DOHH2 (cell line): ENCODE measurements around the gene WDR27.

Source experiments
- H3F3A ChIP-seq: fragments of 200-600 bp; sonication (generic), shearing (Covaris generic); 2 replicates; pipeline ENCODE4 v1.6.0; 2016; ENCODE audit warnings: antibody characterized with exemption, mild to moderate bottlenecking; ENCODE audit not compliant: control insufficient read depth, insufficient read depth
- H3K27ac ChIP-seq: fragments of 200-600 bp; sonication (generic); 2 replicates; pipeline ENCODE4 v1.5.1; 2014; ENCODE audit warnings: low read depth, mild to moderate bottlenecking, low read length, moderate library complexity
- H3K27me3 ChIP-seq: fragments of 200-600 bp; sonication (generic); 2 replicates; pipeline ENCODE4 v1.6.1; 2014; ENCODE audit warnings: mild to moderate bottlenecking, low read length, mixed read lengths; ENCODE audit not compliant: control insufficient read depth
- H3K36me3 ChIP-seq: fragments of 200-600 bp; sonication (generic); 2 replicates; pipeline ENCODE4 v1.6.1; 2014; ENCODE audit warnings: mild to moderate bottlenecking, low read length, moderate library complexity, mixed read lengths; ENCODE audit not compliant: control insufficient read depth
- H3K4me1 ChIP-seq: fragments of 200-600 bp; sonication (generic); 2 replicates; pipeline ENCODE4 v1.6.1; 2014; ENCODE audit warnings: mild to moderate bottlenecking, low read length, mixed read lengths; ENCODE audit not compliant: control insufficient read depth
- H3K4me2 ChIP-seq: fragments of 200-600 bp; sonication (generic); 2 replicates; pipeline ENCODE4 v1.6.0; 2014; ENCODE audit warnings: mild to moderate bottlenecking, low read length, moderate library complexity
- H3K4me3 ChIP-seq: fragments of 200-600 bp; sonication (generic); 2 replicates; pipeline ENCODE4 v1.5.1; 2014; ENCODE audit warnings: mild to moderate bottlenecking, low read length, mixed read lengths
- H3K79me2 ChIP-seq: fragments of 200-600 bp; sonication (generic); 2 replicates; pipeline ENCODE4 v1.6.1; 2014; ENCODE audit warnings: mild to moderate bottlenecking, low read length, mixed read lengths; ENCODE audit not compliant: control insufficient read depth
- H3K9me2 ChIP-seq: fragments of 200-600 bp; sonication (generic); replicated peaks from 2 replicates; pipeline ENCODE4 v1.6.1; 2014; ENCODE audit warnings: mild to moderate bottlenecking, low read length, mixed read lengths; ENCODE audit not compliant: control insufficient read depth
- H3K9me3 ChIP-seq: fragments of 200-600 bp; sonication (generic); 2 replicates; pipeline ENCODE4 v1.6.1; 2014; ENCODE audit warnings: antibody characterized with exemption, low read length, mixed read lengths; ENCODE audit not compliant: control insufficient read depth, insufficient read depth
- H4K20me1 ChIP-seq: fragments of 200-600 bp; sonication (generic); 2 replicates; pipeline ENCODE4 v1.6.0; 2014; ENCODE audit warnings: low read depth, mild to moderate bottlenecking, antibody characterized with exemption, low read length, moderate library complexity; ENCODE audit not compliant: control insufficient read depth, insufficient read depth
- EZH2phosphoT487 ChIP-seq: fragments of 200-600 bp; sonication (generic); IDR thresholded peaks from 2 replicates; pipeline ENCODE4 v1.6.1; 2017; ENCODE audit warnings: borderline replicate concordance, mild to moderate bottlenecking, antibody characterized with exemption, low read length, moderate library complexity, mixed read lengths
- TF ChIP-seq, protein P1 (sequence below): fragments of 200-600 bp; sonication (generic); IDR thresholded peaks from one replicate; pipeline ENCODE4 v1.5.1; 2014; ENCODE audit warnings: antibody characterized with exemption, mild to moderate bottlenecking, low read depth, low read length; ENCODE audit not compliant: poor library complexity, severe bottlenecking

Gene WDR27

DNA sequence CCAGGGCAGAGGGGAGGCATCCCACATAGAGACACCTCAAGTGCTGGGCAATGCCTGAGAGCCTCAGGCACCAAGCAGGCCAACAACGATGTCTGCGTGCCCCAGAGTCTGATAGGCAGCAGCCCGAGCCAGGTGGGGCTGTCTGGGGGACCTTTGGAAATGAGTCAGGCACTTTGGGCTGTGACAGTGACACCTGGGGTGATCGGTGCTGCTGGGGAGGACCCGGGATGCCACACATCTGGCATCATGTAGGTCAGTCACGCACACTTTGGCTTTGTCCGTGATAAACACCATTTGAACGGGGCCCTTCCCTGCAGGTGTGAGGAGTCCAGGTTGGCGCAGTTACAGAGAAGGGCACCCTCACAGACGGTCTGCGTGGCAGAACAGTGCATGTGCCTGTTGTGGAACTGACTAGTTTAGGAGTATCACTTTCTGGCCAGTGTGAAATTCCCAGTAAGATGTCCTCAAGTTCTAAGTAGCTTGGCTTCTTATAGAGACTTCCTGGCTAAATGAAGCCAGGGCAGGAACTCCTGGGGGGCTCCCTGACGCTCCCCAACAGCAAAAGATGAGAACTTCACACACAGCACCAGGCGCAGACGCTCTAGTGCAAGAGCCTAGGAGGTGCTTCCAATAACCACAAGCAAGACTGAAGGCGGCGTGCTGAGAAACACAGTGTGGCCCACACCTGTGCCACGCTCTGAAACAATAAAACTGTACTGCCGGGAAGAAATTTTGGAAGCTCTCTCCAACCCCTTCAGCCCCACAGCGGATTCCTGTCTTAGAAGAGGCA, 134.7 kb downstream of the WDR27 start:
- no peaks in the 10 kb centered on the region for H3K9me3 ChIP-seq
- no peak overlapping the region for H3K4me3 ChIP-seq
- no peaks in the 10 kb centered on the region for H3K4me1 ChIP-seq
- no peaks in the 10 kb centered on the region for H3K36me3 ChIP-seq
- H3K79me2 ChIP-seq, result no peaks in the 10 kb centered on the region
- H3K4me2 ChIP-seq, result no peak overlapping the region
- H3K27ac ChIP-seq, result no peak overlapping the region
- no peaks in the 10 kb centered on the region for H3K27me3 ChIP-seq
- TF ChIP-seq EZH2phosphoT487, result no peak
- TF ChIP-seq, protein P1, sequence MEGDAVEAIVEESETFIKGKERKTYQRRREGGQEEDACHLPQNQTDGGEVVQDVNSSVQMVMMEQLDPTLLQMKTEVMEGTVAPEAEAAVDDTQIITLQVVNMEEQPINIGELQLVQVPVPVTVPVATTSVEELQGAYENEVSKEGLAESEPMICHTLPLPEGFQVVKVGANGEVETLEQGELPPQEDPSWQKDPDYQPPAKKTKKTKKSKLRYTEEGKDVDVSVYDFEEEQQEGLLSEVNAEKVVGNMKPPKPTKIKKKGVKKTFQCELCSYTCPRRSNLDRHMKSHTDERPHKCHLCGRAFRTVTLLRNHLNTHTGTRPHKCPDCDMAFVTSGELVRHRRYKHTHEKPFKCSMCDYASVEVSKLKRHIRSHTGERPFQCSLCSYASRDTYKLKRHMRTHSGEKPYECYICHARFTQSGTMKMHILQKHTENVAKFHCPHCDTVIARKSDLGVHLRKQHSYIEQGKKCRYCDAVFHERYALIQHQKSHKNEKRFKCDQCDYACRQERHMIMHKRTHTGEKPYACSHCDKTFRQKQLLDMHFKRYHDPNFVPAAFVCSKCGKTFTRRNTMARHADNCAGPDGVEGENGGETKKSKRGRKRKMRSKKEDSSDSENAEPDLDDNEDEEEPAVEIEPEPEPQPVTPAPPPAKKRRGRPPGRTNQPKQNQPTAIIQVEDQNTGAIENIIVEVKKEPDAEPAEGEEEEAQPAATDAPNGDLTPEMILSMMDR, result no peak
- no peaks in the 10 kb centered on the region for H3K9me2 ChIP-seq
- H4K20me1 ChIP-seq, result no peaks in the 10 kb centered on the region
- no peaks in the 10 kb centered on the region for H3F3A ChIP-seq

DNA sequence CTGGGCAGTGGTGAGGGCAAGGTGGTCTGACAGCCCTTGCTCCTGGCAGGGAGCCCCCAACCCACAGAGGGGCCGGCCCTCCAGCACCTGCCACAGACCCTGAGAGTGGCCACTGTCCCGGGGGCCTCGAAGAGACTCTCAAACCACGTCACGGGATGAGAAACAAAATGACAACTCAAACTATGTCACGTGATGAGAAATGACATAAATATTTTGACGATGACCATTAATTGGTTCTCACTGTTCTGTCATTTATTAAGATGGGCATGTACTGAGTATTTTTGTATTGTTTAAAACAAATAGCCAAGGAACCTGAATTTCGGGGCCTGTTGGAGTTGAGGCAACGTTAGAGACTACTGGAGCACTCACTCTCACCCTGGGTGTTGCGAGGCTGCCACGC, 135.5 kb downstream of the WDR27 start:
- Histone ChIP-seq H3K4me1 (no peaks in the 10 kb centered on the region), H4K20me1 (no peaks in the 10 kb centered on the region), H3K4me2 (no peak overlapping the region), H3K9me2 (no peaks in the 10 kb centered on the region), H3K27ac (no peak overlapping the region), H3F3A (no peaks in the 10 kb centered on the region), H3K4me3 (no peak overlapping the region), H3K27me3 (no peaks in the 10 kb centered on the region), H3K36me3 (no peaks in the 10 kb centered on the region), H3K79me2 (no peaks in the 10 kb centered on the region), H3K9me3 (no peaks in the 10 kb centered on the region)
- TF ChIP-seq, protein P1, result no peak
- no peak for TF ChIP-seq EZH2phosphoT487

DNA sequence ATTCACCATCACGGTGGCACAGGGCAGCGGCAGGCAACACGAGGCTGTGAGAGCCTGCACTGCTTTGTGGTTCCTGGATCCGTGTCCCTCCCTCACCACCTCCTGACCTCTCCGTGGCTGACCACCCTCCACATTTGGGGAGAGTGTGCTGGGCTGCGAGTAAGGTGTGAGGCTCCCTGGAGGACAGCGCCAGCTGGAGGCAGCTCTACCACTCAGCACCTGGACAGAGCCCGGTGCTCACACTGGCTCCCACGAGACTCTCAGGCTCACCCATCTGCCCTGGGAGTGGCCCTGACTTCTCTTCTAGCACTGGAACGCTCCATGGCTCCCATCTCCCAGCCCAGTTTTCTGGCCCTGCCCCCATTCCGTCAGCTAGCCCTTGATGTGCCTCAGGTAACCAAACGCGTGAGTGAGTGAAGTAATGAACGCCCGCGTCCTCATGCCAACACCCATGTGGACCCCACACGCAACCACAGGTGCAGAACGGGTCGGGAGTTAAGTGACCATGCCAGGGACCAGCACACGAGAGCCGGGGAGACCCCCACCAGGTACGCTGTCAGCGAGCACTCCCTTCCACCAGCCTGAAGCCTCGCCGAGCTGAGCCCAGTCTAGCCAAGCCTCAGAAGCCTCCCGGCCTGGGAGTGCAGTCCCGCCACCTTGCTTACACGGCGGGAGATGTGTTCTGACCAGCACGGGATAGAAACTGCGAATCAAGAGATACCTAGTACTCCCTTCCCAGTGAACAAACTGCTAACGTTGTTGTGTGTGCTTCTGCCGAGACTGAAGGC, 137.2 kb downstream of the WDR27 start:
- no peak overlapping the region for H3K4me3 ChIP-seq
- no peaks in the 10 kb centered on the region for H3K36me3 ChIP-seq
- H3K9me2 ChIP-seq, result no peaks in the 10 kb centered on the region
- no peak for TF ChIP-seq EZH2phosphoT487
- TF ChIP-seq, protein P1, result no peak
- no peaks in the 10 kb centered on the region for H4K20me1 ChIP-seq
- H3K79me2 ChIP-seq, result no peaks in the 10 kb centered on the region
- H3K4me1 ChIP-seq, result no peaks in the 10 kb centered on the region
- H3K9me3 ChIP-seq, result no peaks in the 10 kb centered on the region
- no peak overlapping the region for H3K4me2 ChIP-seq
- H3K27ac ChIP-seq, result no peak overlapping the region
- H3K27me3 ChIP-seq, result no peaks in the 10 kb centered on the region
- H3F3A ChIP-seq, result no peaks in the 10 kb centered on the region
